ENCODE results near the gene NPR1.

DNA sequence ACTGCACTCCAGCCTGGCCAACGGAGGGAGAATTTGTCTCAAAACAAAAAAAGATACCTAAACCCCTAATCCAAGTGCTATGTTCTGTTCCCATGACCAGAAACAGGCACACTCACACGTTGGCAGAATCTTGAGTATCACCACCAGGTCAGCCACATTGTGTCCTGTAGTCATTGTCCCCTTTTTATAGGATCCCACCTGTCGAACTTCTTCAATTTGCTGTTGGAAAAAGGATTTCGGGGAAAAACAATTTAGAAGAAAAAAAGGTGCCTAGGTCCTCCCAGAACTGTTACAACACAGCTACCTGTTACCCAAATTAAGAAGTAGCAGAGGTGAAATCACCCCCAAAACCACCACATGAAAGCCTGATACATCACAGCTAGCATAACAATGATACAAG lies 11.0 kb upstream of the NPR1 start:
- TF ChIP-seq, protein P1, sequence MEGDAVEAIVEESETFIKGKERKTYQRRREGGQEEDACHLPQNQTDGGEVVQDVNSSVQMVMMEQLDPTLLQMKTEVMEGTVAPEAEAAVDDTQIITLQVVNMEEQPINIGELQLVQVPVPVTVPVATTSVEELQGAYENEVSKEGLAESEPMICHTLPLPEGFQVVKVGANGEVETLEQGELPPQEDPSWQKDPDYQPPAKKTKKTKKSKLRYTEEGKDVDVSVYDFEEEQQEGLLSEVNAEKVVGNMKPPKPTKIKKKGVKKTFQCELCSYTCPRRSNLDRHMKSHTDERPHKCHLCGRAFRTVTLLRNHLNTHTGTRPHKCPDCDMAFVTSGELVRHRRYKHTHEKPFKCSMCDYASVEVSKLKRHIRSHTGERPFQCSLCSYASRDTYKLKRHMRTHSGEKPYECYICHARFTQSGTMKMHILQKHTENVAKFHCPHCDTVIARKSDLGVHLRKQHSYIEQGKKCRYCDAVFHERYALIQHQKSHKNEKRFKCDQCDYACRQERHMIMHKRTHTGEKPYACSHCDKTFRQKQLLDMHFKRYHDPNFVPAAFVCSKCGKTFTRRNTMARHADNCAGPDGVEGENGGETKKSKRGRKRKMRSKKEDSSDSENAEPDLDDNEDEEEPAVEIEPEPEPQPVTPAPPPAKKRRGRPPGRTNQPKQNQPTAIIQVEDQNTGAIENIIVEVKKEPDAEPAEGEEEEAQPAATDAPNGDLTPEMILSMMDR (IDR thresholded peaks at IDR 0.05) = no peak
- TF ChIP-seq POLR2AphosphoS5 (IDR thresholded peaks at IDR 0.05; ENCODE audit: insufficient read depth in 1 of 2, low read depth in 1 of 2) (no peak), POLR2A (IDR thresholded peaks at IDR 0.05) (no peak)
